Activated CD4-positive, alpha-beta T cell treated with anti-CD3 and anti-CD28 coated beads for 36 hours (primary cell): ENCODE measurements around the gene ZKSCAN2. TPM values are rescaled to one million over a fixed set of nuclear protein-coding genes. Genes with fewer than 3 reads are reported as not detected.

Experiments
- ATAC-seq: fragments of 200-7000 bp; cut with Tn5 transposase; one replicate; pipeline ENCODE4 v1.10.0; 2021; ENCODE audit warnings: mild to moderate bottlenecking, moderate library complexity
- CTCF ChIA-PET: fragments of 350-600 bp; sonication (Branson Sonifier 250); formaldehyde crosslinking; loops from one replicate; lab custom pipeline; 2021; ENCODE audit warnings: antibody characterized with exemption; lab: Charles Lee
- POLR2A ChIA-PET: fragments of 350-600 bp; sonication (Branson Sonifier 250); formaldehyde crosslinking; loops from one replicate; lab custom pipeline; 2021; ENCODE audit warnings: antibody characterized with exemption, inconsistent platforms; lab: Charles Lee
- DNase-seq: peaks from one replicate; pipeline ENCODE4 v3.0.0-alpha.2; 2020
- H3K27ac Mint-ChIP-seq: one replicate; pipeline ENCODE4 v1.8.0; 2021; ENCODE audit warnings: mixed read lengths
- H3K27me3 Mint-ChIP-seq: one replicate; pipeline ENCODE4 v1.8.0; 2021; ENCODE audit warnings: mixed read lengths
- H3K36me3 Mint-ChIP-seq: one replicate; pipeline ENCODE4 v1.8.0; 2021; ENCODE audit warnings: low read depth, mixed read lengths
- H3K4me1 Mint-ChIP-seq: one replicate; pipeline ENCODE4 v1.8.0; 2021; ENCODE audit warnings: mixed read lengths
- H3K4me3 Mint-ChIP-seq: one replicate; pipeline ENCODE4 v1.8.0; 2021; ENCODE audit warnings: mild to moderate bottlenecking, moderate library complexity, mixed read lengths
- H3K9me3 Mint-ChIP-seq: one replicate; pipeline ENCODE4 v1.8.0; 2021; ENCODE audit warnings: low read depth, mixed read lengths
- intact Hi-C, 2 experiments: fragments of 100-400 bp; cut with DNase I in 1 of 2; cut with micrococcal nuclease in 1 of 2; formaldehyde crosslinking; loops; one replicate each; pipeline versions ENCODE4 v1.14.2 to v1.15.1; 2022 to 2024; cut with DNase I, micrococcal nuclease
- total RNA-seq, 2 experiments: library from RNA; stranded (reverse); gene quantifications; one replicate each; pipeline ENCODE4 v1.2.3, GENCODE V29; 2021

Gene ZKSCAN2
- total RNA-seq, 2 experiments from 2014 or later: 5.5 to 5.6 TPM

DNA sequence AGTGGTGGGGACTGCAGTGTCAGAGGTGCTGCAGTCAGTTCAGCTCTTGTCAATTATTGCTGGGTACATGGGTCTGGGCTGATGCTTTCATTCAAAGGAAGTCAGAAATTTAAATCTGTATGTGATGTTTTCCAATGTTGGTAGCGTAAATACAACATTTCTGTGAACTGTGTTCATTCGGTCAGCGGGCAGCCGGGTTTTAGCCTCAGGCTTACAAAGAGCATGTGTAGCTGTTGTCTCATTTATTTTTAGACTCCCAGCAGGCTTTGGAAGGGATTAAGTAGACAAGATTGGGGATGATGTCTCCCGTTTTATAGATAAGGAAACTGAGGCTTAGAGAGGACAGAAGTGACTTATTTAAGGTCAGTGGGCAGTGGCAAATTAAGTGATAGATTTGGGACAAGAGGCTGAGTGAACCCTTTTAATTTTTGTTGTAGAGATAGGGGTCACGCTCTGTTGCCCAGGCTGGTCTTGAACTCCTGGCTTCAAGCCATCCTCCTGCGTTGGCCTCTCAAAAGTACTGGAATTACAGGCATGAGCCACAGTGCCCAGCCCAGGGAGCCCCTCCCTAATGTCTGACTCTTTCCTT lies 32.8 kb downstream of the ZKSCAN2 start:
- no peaks in the 10 kb centered on the region for H3K9me3 Mint-ChIP-seq
- ChIA-PET POLR2A (interaction anchor here (0.6 to 0.7 kb wide), 3 partner anchors 10 to 77 kb away, joined by 3 to 6 read pairs (median 6); no protein-coding TSS in a partner anchor), CTCF (interaction anchor here (0.6 to 4.6 kb wide), 31 partner anchors 9 to 1082 kb away, joined by 3 to 33 read pairs (median 4); partner anchors contain the start of gene LCMT1)
- ATAC-seq (no peak), DNase-seq (no peak)
- H3K4me1 Mint-ChIP-seq: peaks cover 2% of the 10 kb centered on the region
- intact Hi-C loops: loop anchor here (1.0 to 10.0 kb wide), 4 partner anchors 98 to 710 kb away; no protein-coding TSS in a partner anchor
- no peaks in the 10 kb centered on the region for H3K36me3 Mint-ChIP-seq
- H3K27me3 Mint-ChIP-seq: no peaks in the 10 kb centered on the region
- no peak overlapping the region for H3K27ac Mint-ChIP-seq
- no peak overlapping the region for H3K4me3 Mint-ChIP-seq

DNA sequence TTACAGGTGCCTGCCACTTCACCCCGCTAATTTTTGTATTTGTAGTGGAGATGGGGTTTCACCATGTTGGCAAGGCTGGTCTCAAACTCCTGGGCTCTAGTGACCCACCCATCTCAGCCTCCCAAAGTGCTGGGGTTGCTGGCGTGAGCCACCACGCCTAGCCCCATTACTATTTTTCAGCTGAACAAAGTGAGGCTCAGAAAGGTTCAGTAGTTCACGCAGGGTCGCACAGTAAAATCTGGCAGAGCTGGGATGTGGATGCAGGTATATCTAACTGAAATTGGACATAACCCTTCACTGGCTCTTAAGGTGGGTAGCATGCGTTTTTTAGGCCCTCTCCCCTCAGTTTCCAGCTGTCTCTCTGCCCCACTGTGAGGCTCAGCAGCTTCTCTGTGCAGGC lies 33.7 kb downstream of the ZKSCAN2 start:
- intact Hi-C loops: loop anchor here in 1 of 2 experiments (10.0 kb wide), 1 partner anchor 709 kb away; no protein-coding TSS in a partner anchor
- no peak overlapping the region for H3K4me3 Mint-ChIP-seq
- POLR2A ChIA-PET: no interaction called here
- no peak overlapping the region for H3K27ac Mint-ChIP-seq
- H3K4me1 Mint-ChIP-seq: peaks cover 2% of the 10 kb centered on the region
- no peaks in the 10 kb centered on the region for H3K36me3 Mint-ChIP-seq
- CTCF ChIA-PET: interaction anchor here (1.2 to 4.6 kb wide), 5 partner anchors 10 to 172 kb away, joined by 3 to 33 read pairs (median 6); no protein-coding TSS in a partner anchor
- H3K27me3 Mint-ChIP-seq: no peaks in the 10 kb centered on the region
- H3K9me3 Mint-ChIP-seq: no peaks in the 10 kb centered on the region
- no peak for ATAC-seq
- no peak for DNase-seq

DNA sequence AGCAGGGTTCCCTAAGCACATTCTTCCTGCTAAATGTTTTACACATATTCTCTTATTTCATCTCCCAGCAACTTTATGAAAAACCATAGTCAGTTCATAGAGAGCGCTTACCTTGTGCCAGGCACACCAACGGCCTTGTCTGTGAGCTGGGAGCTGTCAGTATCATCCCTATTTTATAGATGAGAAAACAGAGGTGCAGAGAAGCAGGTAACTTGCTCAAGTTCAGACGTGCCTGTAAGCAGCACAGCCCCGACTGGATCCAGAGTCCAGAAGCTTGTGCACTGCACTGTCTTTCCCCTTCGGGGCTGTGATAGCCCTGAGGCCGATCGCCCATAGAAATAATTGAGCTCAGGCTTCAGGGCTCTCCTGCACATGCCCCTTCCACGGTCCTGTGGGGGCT lies 34.7 kb downstream of the ZKSCAN2 start:
- Mint-ChIP-seq H3K36me3 (no peaks in the 10 kb centered on the region), H3K27me3 (no peaks in the 10 kb centered on the region), H3K4me3 (no peak overlapping the region), H3K9me3 (no peaks in the 10 kb centered on the region), H3K27ac (no peak overlapping the region), H3K4me1 (peaks cover 2% of the 10 kb centered on the region)
- ChIA-PET POLR2A (interaction anchor here (0.6 kb wide), 2 partner anchors 262 to 476 kb away, joined by 3 to 5 read pairs; no protein-coding TSS in a partner anchor), CTCF (interaction anchor here (0.7 to 4.6 kb wide), 6 partner anchors 11 to 138 kb away, joined by 4 to 33 read pairs (median 5); no protein-coding TSS in a partner anchor)
- intact Hi-C loops: loop anchor here in 1 of 2 experiments (10.0 kb wide), 1 partner anchor 708 kb away; no protein-coding TSS in a partner anchor
- no peak for DNase-seq
- ATAC-seq: no peak

DNA sequence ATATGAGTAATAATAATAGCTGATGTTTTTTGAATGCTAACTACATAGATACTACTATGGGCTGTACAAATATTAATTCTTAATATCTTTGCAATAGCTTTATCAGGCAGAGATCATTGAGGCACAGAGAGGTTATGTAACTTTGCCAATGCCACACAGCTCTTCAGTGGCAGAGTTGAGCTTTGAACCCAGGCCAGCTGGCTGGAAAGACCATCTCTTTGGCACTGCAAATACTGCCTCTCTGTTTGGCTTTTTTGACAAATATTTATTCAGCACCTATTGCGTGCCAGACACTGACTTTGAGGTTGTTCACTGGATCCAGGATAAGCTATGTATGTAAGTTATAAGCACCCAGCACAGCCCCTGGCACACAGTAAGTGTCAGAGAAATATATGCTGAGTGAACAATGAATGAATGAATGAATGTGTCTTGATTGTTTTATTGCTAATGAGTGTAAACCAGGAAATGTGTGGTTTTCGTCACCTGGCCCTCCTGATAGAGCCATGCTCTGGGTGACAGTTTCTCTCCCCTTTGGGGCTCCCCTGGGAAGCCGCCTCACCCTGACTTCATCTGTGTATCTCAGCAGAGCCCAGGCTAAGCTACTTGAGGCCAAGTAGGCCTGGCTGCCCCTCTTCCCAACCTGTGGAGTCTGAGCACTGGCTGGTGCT lies 38.4 kb downstream of the ZKSCAN2 start:
- Mint-ChIP-seq H3K27me3 (no peaks in the 10 kb centered on the region), H3K4me3 (no peak overlapping the region), H3K27ac (no peak overlapping the region), H3K4me1 (no peaks in the 10 kb centered on the region), H3K36me3 (no peaks in the 10 kb centered on the region), H3K9me3 (no peaks in the 10 kb centered on the region)
- ATAC-seq (no peak), DNase-seq (no peak)
- POLR2A ChIA-PET: interaction anchor here (0.6 kb wide), 1 partner anchor 199 kb away, joined by 4 read pairs; no protein-coding TSS in a partner anchor
- CTCF ChIA-PET: interaction anchor here (0.5 to 1.7 kb wide), 3 partner anchors 11 to 208 kb away, joined by 4 to 5 read pairs (median 4); no protein-coding TSS in a partner anchor
- intact Hi-C loops: no loop called here

DNA sequence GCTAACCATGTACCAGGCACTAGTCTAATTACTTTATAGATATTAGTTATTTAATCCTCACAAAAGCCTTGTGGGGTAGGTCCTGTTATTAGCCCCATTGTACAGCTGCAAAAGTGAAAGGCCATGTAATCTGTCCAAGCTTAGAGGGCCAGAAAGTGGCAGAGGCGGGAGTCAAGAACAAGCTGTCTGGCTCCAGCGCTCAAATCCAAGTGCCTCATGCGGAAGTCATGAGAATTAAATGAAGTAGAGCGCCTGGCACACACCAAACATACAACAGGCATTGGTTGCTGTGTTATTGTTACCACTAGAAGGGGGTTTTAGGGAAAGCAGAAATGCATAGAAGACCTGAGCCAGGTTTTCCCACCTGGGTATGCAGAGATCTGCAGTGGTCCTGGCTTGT lies 39.7 kb downstream of the ZKSCAN2 start:
- H3K4me1 Mint-ChIP-seq: no peaks in the 10 kb centered on the region
- DNase-seq (no peak), ATAC-seq (no peak)
- ChIA-PET POLR2A (no interaction called here), CTCF (interaction anchor here (1.0 to 1.7 kb wide), 2 partner anchors 10 to 15 kb away, joined by 4 to 5 read pairs; no protein-coding TSS in a partner anchor)
- H3K9me3 Mint-ChIP-seq: no peaks in the 10 kb centered on the region
- no peaks in the 10 kb centered on the region for H3K36me3 Mint-ChIP-seq
- H3K4me3 Mint-ChIP-seq: no peak overlapping the region
- intact Hi-C loops: no loop called here
- no peaks in the 10 kb centered on the region for H3K27me3 Mint-ChIP-seq
- no peak overlapping the region for H3K27ac Mint-ChIP-seq

DNA sequence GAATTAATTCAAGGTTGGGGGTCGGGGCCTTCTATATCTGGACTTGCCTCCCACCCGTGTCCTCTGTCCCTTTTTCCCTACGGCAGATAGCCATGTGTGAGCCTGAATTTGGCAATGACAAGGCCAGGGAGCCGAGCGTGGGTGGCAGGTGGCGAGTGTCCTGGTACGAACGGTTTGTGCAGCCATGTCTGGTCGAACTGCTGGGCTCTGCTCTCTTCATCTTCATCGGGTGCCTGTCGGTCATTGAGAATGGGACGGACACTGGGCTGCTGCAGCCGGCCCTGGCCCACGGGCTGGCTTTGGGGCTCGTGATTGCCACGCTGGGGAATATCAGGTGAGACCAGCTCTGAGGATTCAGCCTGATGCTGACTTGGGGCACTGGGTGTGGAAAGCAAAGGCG lies 40.5 kb downstream of the ZKSCAN2 start:
- POLR2A ChIA-PET: no interaction called here
- CTCF ChIA-PET: interaction anchor here (1.7 kb wide), 1 partner anchor 9 kb away, joined by 5 read pairs; no protein-coding TSS in a partner anchor
- intact Hi-C loops: no loop called here
- H3K9me3 Mint-ChIP-seq: no peaks in the 10 kb centered on the region
- no peak for ATAC-seq
- H3K36me3 Mint-ChIP-seq: no peaks in the 10 kb centered on the region
- no peaks in the 10 kb centered on the region for H3K27me3 Mint-ChIP-seq
- H3K4me1 Mint-ChIP-seq: no peaks in the 10 kb centered on the region
- DNase-seq: no peak
- no peak overlapping the region for H3K27ac Mint-ChIP-seq
- H3K4me3 Mint-ChIP-seq: no peak overlapping the region

DNA sequence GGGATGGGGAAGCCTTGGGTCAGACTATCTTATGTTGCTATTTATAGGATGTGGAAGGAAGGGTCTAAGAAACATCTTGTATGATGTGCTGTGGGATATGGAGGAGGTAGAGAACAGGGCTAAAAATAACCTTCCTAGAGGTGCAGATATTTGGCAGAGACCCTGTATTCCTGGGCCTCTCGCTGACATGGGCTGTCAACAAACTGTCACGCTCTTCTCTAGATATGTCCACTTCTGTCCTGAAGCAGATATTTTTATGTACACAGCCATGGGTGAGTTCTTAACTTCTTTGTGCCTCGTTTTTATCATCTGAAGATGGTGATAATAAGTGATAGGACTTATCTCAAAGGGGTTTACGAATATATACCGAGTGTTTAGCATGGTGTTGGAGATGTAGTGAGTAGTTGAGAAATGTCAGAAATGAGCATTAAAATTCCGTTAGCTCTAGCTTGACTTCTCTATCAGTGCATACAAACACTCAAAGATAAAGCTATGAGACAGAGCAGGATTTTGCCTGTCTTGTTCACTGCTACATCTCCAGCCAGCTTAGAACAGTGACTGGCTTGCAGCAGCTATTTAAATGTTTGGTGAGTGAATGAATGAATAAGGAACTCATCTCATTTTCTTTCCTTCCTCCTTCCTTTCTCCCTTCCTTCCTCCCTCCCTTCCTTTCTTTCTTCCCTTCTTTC lies 43.8 kb downstream of the ZKSCAN2 start:
- Mint-ChIP-seq H3K4me1 (peaks cover 2% of the 10 kb centered on the region), H3K9me3 (no peaks in the 10 kb centered on the region), H3K36me3 (no peaks in the 10 kb centered on the region), H3K27me3 (no peaks in the 10 kb centered on the region), H3K4me3 (no peak overlapping the region), H3K27ac (no peak overlapping the region)
- POLR2A ChIA-PET: interaction anchor here (0.6 kb wide), 1 partner anchor 28 kb away, joined by 3 read pairs; no protein-coding TSS in a partner anchor
- intact Hi-C loops: no loop called here
- no peak for DNase-seq
- CTCF ChIA-PET: interaction anchor here (0.6 to 1.8 kb wide), 2 partner anchors 11 to 45 kb away, joined by 3 to 8 read pairs; no protein-coding TSS in a partner anchor
- ATAC-seq: no peak

DNA sequence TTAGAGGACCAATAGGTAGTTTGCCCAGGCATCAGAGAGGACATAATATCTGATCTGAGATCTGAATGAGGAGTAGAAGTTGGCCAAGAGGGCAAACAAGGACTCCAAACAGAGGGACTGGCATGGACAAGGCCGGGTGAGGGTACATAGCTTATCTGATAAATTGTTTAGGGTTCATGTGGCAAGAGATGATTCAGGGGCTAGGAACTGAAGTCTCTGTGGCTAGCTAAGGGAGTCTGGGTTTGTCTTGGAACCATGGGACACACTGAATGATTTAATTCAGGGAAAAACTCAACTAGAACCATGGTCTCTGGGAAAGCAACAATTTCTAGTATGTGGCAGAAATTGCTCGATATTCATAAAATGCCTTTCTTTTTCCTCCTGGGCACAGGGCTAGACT lies 45.0 kb downstream of the ZKSCAN2 start:
- no peaks in the 10 kb centered on the region for H3K36me3 Mint-ChIP-seq
- ChIA-PET CTCF (interaction anchor here (1.8 kb wide), 1 partner anchor 13 kb away, joined by 8 read pairs; no protein-coding TSS in a partner anchor), POLR2A (no interaction called here)

DNA sequence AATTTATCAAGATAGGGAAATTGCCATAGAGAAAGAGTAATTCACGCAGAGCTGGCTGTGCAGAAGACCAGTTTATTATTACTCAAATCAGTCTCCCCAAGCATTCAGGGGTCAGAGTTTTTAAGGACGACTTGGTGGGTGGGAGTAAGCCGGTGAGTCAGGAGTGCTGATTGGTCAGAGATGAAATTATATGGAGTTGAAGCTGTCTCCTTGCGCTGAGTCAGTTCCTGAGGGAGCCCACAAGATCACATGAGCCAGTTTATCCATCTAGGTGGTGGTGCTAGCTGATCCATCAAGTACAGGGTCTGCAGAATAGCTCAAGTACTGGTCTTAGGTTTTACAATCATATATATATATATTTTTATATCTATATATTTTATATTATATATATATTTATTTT lies 46.9 kb downstream of the ZKSCAN2 start:
- ChIA-PET CTCF (interaction anchor here (2.1 kb wide), 1 partner anchor 14 kb away, joined by 8 read pairs; no protein-coding TSS in a partner anchor), POLR2A (no interaction called here)
- ATAC-seq (peak; percentile 63), DNase-seq (peak; percentile 25)
- no peaks in the 10 kb centered on the region for H3K9me3 Mint-ChIP-seq
- no peaks in the 10 kb centered on the region for H3K36me3 Mint-ChIP-seq
- H3K4me3 Mint-ChIP-seq: no peak overlapping the region
- no peaks in the 10 kb centered on the region for H3K27me3 Mint-ChIP-seq
- intact Hi-C loops: no loop called here
- no peak overlapping the region for H3K27ac Mint-ChIP-seq
- H3K4me1 Mint-ChIP-seq: peaks cover 2% of the 10 kb centered on the region

More for the DNA sequence above, 45.0 kb downstream of the ZKSCAN2 start:
- DNase-seq: no peak
- H3K4me3 Mint-ChIP-seq: no peak overlapping the region
- H3K9me3 Mint-ChIP-seq: no peaks in the 10 kb centered on the region
- H3K27ac Mint-ChIP-seq: no peak overlapping the region
- peaks cover 2% of the 10 kb centered on the region for H3K4me1 Mint-ChIP-seq
- intact Hi-C loops: no loop called here
- H3K27me3 Mint-ChIP-seq: no peaks in the 10 kb centered on the region
- no peak for ATAC-seq

DNA sequence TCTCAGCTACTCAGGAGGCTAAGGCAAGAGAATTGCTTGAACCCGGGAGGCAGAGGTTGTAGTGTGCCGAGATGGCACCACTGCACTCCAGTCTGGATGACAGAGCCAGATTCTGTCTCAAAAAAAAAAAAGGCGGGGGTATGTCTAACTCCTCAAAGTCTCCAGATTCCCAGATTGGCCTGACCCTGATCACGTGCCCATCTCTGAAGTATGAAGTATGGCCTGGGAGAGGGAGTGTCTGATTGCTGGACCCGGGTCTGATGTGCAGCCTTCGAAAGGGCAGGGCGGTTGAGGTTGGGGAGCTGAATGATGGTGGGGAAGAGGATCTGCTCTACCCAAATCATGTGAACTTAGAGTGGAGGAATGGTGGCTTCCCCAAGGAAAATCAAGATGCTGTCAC lies 58.2 kb downstream of the ZKSCAN2 start:
- POLR2A ChIA-PET: no interaction called here
- DNase-seq (no peak), ATAC-seq (no peak)
- CTCF ChIA-PET: interaction anchor here (0.5 kb wide), 1 partner anchor 223 kb away, joined by 3 read pairs; no protein-coding TSS in a partner anchor
- Mint-ChIP-seq H3K36me3 (no peaks in the 10 kb centered on the region), H3K4me3 (no peak overlapping the region), H3K27ac (no peak overlapping the region), H3K9me3 (no peaks in the 10 kb centered on the region), H3K27me3 (no peaks in the 10 kb centered on the region), H3K4me1 (no peaks in the 10 kb centered on the region)
- intact Hi-C loops: no loop called here

DNA sequence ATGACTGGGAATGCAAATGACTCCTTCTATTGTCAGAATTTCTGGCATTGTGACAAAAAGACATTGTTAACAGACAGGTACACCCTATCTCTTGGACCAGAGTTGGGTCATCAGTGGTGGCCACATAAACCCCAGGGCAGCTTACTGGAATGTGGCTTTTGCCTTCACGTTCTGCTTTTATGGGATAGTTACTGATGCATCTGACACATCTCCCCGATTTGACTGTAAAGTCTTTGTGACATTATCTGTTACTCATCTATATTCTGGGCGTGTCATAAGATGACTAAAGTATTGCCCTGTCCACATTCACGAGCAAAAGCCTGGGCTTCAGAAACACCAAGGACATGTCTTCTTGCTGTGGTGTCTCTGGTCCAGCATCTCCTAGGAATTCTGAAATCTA lies 59.6 kb downstream of the ZKSCAN2 start:
- DNase-seq (no peak), ATAC-seq (no peak)
- CTCF ChIA-PET: no interaction called here
- Mint-ChIP-seq H3K36me3 (no peaks in the 10 kb centered on the region), H3K4me1 (no peaks in the 10 kb centered on the region), H3K27ac (no peak overlapping the region), H3K4me3 (no peak overlapping the region), H3K9me3 (no peaks in the 10 kb centered on the region), H3K27me3 (no peaks in the 10 kb centered on the region)
- POLR2A ChIA-PET: no interaction called here
- intact Hi-C loops: no loop called here
